COR-L47 (cell line): ENCODE data around the gene EIF3C.
"Not testable (repeated sequence)": the region's sequence is repeated elsewhere in the genome, so short reads cannot be mapped to it uniquely, and the experiment has no call there.

Experiments used
- DNase-seq: peaks from one replicate; lab custom pipeline; 2025; lab: John Stamatoyannopoulos, UW

The EIF3C gene

DNA sequence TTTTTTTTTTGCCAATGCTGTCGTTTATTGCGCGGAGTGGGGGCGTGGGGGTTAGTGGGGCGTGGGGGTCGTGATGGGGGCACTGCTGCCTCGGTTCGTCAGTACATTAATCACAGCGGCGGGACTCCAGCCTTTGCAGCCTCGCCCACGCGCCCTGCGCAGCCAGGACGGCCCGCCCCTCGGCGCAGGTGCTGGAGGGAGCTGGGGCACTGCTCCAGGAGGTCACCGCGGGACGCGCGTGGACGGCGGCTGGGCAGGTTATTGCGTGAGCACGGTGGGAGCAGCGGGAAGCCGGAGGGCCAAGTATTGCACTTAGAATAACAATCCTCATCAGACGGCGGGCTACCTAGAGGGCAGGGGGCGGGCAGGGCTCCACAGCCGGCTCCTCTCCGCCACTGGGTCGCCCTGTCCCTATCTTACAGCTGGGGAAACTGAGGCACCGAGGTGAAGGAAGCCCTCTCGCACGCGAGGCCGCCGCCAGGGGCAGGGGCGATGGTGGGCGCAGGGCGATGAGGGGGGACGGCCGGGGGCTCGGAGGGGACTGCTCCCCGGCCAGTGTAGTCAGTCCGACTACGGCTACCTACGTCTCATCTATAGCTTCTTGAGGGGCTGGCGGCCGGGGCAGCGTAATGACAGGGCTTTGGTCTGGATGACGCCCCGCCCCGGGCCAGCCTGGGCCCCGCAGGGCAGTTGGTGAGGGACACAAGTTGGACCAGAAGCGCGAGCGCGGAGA lies 35.5 kb downstream of the EIF3C start:
- not testable (repeated sequence) for DNase-seq

DNA sequence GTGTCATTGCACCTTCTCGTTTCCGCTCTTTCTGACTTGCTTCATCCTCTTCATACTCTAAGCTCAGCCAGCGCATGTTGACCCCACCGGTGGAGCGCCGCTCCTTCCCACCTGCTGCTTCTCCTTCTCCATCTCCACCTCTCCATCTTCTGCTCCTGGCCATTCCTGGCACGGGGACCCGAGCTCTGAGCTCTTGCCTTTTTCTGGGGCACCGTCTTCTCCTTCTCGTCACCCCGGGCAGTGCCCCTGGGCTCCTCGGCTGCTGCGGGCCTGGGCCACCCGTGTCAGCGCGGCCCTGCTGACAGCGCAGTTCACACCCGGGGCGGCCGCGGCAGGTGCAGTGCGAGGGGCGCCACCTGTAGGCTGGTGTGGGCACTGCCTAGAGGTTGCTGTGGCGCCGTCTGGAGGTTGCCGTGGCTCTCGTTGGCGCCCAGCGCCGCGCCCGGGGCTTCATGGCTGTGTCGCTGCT lies 38.8 kb downstream of the EIF3C start:
- not testable (repeated sequence) for DNase-seq

DNA sequence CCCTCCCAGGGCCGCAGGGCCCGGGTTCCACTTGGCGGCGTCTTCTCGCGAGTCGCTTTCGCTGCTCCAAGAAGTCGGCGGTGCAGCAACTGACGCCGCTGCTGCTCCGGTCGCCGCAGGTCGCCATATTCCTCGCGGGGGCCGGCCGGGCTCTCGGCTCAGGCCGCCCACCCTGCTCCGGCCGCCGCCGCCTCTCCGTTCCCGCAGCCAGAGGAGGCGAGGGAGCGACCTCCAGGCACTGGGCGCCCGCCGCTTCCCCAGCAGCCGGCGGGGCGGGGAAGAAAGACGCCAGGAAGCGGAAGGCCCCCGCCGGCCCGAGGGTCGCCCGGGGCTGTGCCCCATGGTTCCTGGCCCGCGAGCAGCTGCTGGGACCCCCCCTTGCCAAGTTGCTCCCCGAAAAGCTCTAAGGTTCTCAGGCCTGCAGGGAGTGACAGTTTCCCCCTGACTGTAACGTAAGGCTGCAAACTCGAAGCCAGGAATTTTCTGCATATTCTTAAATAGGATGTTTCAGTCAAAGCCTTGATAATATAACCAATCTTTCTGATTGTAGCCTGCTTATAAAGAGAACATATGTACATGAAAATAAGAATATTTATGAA lies 39.3 kb downstream of the EIF3C start:
- DNase-seq: not testable (repeated sequence)

DNA sequence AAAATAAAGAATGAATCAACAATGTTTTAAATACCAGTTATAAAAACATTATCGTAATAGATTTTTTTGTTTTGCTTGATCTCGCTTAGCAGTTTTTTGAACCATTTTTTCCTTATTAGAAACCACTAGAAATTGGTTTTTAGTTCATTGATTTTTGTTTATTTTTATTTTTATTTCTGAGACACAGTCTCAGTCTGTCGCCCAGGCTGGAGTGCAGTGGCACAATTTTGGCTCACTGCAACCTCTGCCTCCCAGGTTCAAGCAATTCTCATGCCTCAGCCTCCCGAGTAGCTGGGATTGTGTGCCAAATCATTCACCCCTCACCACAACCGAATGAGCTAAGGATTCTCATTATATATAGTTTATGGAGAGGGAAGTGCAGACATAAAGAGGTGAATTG lies 40.2 kb downstream of the EIF3C start, which contains the start of gene NPIPB9:
NPIPB9 (plus strand) TSS at position 301 of the 400 bp plus-strand sequence.
- DNase-seq: not testable (repeated sequence)

DNA sequence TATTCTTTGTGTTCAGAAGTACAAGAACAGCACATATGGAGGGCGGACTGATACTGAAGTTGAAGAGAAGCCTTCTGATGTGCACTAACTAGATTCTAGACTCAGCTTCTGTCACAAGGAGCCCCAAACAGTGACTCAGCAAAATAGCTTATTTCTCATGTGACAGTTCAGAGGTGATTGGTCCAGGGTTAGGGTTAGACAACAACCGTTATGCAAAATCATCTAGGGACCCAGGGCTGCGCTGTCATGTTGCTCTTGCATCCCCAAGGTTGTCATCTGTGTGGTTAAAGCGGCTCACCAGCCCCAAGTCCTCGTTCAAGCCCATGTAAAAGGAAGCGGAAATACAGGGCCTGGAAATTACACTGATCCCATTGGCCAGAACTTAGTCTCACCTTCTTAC lies 70.4 kb downstream of the EIF3C start:
- DNase-seq: not testable (repeated sequence)

DNA sequence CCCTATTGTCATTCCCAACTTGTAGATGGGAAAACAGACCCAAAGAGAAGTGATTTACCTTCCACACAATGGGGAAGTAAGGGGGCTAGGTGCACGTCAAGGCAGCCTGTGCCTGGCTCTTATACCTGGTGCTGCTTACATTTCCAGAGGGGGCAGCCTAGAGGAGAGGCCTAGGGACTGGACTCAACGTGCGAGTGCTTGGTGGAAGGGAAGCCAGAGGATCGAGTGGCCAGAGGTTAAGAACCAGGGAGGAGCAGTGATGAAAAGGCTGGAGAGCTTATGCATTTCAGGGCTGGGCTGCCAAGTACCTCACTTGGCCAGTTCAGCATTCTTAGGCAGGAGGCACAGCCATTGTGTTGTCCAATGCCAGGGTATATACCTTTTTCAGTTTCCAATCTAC lies 71.1 kb downstream of the EIF3C start:
- DNase-seq: not testable (repeated sequence)
